ENCODE measurements around the gene TRAPPC5. TPM values are rescaled to one million over a fixed set of nuclear protein-coding genes. Genes with fewer than 3 reads are reported as not detected.

TRAPPC5 gene
- total and polyA plus RNA-seq, 4 donors: 29.8 to 224 (median 125) TPM

DNA sequence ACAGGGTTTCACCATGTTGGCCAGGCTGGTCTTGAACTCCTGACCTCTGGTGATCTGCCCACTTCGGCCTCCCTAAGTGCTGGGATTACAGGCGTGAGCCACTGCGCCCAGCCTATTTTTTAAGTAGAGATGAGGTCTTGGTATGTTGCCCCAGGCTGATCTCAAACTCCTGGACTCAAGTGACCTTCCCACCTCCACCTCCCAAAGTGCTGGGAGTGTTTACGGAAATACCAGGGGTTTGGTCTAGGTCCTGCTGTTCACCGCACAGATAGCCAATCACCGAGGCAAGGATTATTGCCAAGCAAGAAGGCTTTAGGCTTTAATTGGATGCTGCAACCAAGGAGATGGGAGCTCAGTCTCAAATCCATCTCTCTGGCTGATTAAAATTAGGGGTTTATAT, 39.7 kb downstream of the TRAPPC5 start:
- peaks cover 0 to 4% (median 0%) of the 10 kb centered on the region in 4 donors for H3K9me3 ChIP-seq (ENCODE audit: control insufficient read depth in 4 of 4, insufficient read depth in 3 of 4, low read length in 3 of 4)
- no peak overlapping the region for H3K9ac ChIP-seq (ENCODE audit: insufficient read depth in 1 of 2, low read length in 2 of 2)
- ATAC-seq (ENCODE audit: insufficient read depth, low FRiP score): no peak
- WGBS, 2 donors: 84 to 92% methylated on average over 6 of the region's 6 CpGs
- no peaks in the 10 kb centered on the region for H3K27me3 ChIP-seq (ENCODE audit: control insufficient read depth in 3 of 3, insufficient read depth in 3 of 3, low read length in 2 of 3)
- no peak for DNase-seq
- H3K27ac ChIP-seq (ENCODE audit: low read depth in 1 of 2, low read length in 1 of 2): no peak overlapping the region
- H3K4me1 ChIP-seq (ENCODE audit: control insufficient read depth in 5 of 5, insufficient read depth in 5 of 5, low read length in 5 of 5): no peaks in the 10 kb centered on the region
- no peak overlapping the region for H3K4me3 ChIP-seq
- H3K36me3 ChIP-seq (ENCODE audit: control insufficient read depth in 4 of 4, insufficient read depth in 4 of 4, low read length in 4 of 4): no peaks in the 10 kb centered on the region
- TF ChIP-seq, protein P1, sequence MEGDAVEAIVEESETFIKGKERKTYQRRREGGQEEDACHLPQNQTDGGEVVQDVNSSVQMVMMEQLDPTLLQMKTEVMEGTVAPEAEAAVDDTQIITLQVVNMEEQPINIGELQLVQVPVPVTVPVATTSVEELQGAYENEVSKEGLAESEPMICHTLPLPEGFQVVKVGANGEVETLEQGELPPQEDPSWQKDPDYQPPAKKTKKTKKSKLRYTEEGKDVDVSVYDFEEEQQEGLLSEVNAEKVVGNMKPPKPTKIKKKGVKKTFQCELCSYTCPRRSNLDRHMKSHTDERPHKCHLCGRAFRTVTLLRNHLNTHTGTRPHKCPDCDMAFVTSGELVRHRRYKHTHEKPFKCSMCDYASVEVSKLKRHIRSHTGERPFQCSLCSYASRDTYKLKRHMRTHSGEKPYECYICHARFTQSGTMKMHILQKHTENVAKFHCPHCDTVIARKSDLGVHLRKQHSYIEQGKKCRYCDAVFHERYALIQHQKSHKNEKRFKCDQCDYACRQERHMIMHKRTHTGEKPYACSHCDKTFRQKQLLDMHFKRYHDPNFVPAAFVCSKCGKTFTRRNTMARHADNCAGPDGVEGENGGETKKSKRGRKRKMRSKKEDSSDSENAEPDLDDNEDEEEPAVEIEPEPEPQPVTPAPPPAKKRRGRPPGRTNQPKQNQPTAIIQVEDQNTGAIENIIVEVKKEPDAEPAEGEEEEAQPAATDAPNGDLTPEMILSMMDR (IDR thresholded peaks at IDR 0.05; ENCODE audit: control extremely low read depth, extremely low read depth): no peak

GRCh38 chr19:7722231-7722651, 41.6 kb downstream of the TRAPPC5 start:
- 70 to 79% methylated on average over 5 of the region's 5 CpGs for WGBS, 2 donors
- DNase-seq: no peak
- H3K4me3 ChIP-seq: no peak overlapping the region

DNA sequence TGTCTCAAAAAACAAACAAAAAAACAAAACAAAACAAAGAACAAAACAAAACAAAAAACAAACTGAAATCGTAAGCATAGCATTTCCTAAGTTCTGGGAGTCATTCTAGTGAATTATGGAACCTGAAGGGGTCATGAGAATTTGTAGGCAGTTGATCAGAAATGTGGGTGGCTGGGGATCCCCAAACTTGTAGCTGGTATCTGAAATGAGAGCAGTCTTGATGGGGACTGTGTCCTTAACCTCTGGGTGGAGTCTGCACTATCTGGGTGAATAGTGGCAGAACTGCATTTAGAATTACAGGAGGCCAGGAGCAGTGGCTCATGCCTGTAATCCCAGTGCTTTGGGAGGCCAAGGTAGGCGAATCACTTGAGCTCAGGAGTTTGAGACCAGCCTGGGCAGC, 45.2 kb downstream of the TRAPPC5 start:
- no peak for ATAC-seq (ENCODE audit: insufficient read depth, low FRiP score)
- H3K36me3 ChIP-seq (ENCODE audit: control insufficient read depth in 4 of 4, insufficient read depth in 4 of 4, low read length in 4 of 4): no peaks in the 10 kb centered on the region
- peaks cover 0 to 31% (median 15%) of the 10 kb centered on the region in 3 donors for H3K27me3 ChIP-seq (ENCODE audit: control insufficient read depth in 3 of 3, insufficient read depth in 3 of 3, low read length in 2 of 3)
- H3K4me1 ChIP-seq (ENCODE audit: control insufficient read depth in 5 of 5, insufficient read depth in 5 of 5, low read length in 5 of 5): peaks cover 0 to 8% (median 0%) of the 10 kb centered on the region in 5 donors
- no peaks in the 10 kb centered on the region for H3K9me3 ChIP-seq (ENCODE audit: control insufficient read depth in 4 of 4, insufficient read depth in 3 of 4, low read length in 3 of 4)
- H3K4me3 ChIP-seq: no peak overlapping the region
- TF ChIP-seq, protein P1 (IDR thresholded peaks at IDR 0.05; ENCODE audit: control extremely low read depth, extremely low read depth): no peak
- no peak for DNase-seq
- H3K27ac ChIP-seq (ENCODE audit: low read depth in 1 of 2, low read length in 1 of 2): no peak overlapping the region
- no peak overlapping the region for H3K9ac ChIP-seq (ENCODE audit: insufficient read depth in 1 of 2, low read length in 2 of 2)
- 81 to 91% methylated on average over 2 of the region's 2 CpGs for WGBS, 2 donors

More at GRCh38 chr19:7722231-7722651, 41.6 kb downstream of the TRAPPC5 start:
- H3K4me1 ChIP-seq (ENCODE audit: control insufficient read depth in 5 of 5, insufficient read depth in 5 of 5, low read length in 5 of 5): no peaks in the 10 kb centered on the region
- no peak overlapping the region for H3K27ac ChIP-seq (ENCODE audit: low read depth in 1 of 2, low read length in 1 of 2)
- ATAC-seq (ENCODE audit: insufficient read depth, low FRiP score): no peak
- no peak overlapping the region for H3K9ac ChIP-seq (ENCODE audit: insufficient read depth in 1 of 2, low read length in 2 of 2)
- no peaks in the 10 kb centered on the region for H3K36me3 ChIP-seq (ENCODE audit: control insufficient read depth in 4 of 4, insufficient read depth in 4 of 4, low read length in 4 of 4)
- no peaks in the 10 kb centered on the region for H3K9me3 ChIP-seq (ENCODE audit: control insufficient read depth in 4 of 4, insufficient read depth in 3 of 4, low read length in 3 of 4)
- H3K27me3 ChIP-seq (ENCODE audit: control insufficient read depth in 3 of 3, insufficient read depth in 3 of 3, low read length in 2 of 3): peaks cover 0 to 3% (median 0%) of the 10 kb centered on the region in 3 donors
- TF ChIP-seq, protein P1 (IDR thresholded peaks at IDR 0.05; ENCODE audit: control extremely low read depth, extremely low read depth): no peak

DNA sequence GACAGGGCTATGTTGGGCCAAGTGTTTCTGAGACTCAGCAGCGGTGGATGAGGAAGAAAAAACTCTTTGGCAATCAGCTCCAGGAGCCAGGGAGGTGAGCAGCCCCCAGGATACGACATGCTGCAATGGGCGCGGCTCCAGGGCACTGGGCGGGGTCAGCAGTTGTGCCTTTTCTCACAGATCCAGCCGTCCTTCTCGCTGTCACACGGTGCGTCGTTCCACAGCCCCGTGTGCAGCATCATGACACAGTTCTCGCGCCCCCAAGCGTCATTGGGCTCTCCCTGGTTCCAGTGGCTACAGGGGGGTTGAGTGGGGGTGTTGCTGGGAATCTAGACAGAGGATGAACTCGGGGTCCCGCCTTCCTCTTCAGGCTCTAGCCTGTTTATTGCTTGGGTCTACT, 48.6 kb downstream of the TRAPPC5 start:
- Histone ChIP-seq H3K9ac (ENCODE audit: insufficient read depth in 1 of 2, low read length in 2 of 2) (no peak overlapping the region), H3K9me3 (ENCODE audit: control insufficient read depth in 4 of 4, insufficient read depth in 3 of 4, low read length in 3 of 4) (peaks cover 0 to 2% (median 0%) of the 10 kb centered on the region in 4 donors), H3K27ac (ENCODE audit: low read depth in 1 of 2, low read length in 1 of 2) (no peak overlapping the region), H3K36me3 (ENCODE audit: control insufficient read depth in 4 of 4, insufficient read depth in 4 of 4, low read length in 4 of 4) (no peaks in the 10 kb centered on the region), H3K4me3 (no peak overlapping the region), H3K27me3 (ENCODE audit: control insufficient read depth in 3 of 3, insufficient read depth in 3 of 3, low read length in 2 of 3) (peaks cover 0 to 45% (median 27%) of the 10 kb centered on the region in 3 donors), H3K4me1 (ENCODE audit: control insufficient read depth in 5 of 5, insufficient read depth in 5 of 5, low read length in 5 of 5) (peaks cover 0 to 8% (median 0%) of the 10 kb centered on the region in 5 donors)
- TF ChIP-seq, protein P1 (IDR thresholded peaks at IDR 0.05; ENCODE audit: control extremely low read depth, extremely low read depth): no peak
- ATAC-seq (ENCODE audit: insufficient read depth, low FRiP score) (no peak), DNase-seq (no peak)
- 16 to 19% methylated on average over 16 of the region's 16 CpGs for WGBS, 2 donors

Measured in lung (tissue), 12 donors.